Large intestine (tissue), 12 donors: ENCODE results near the gene GFAP. TPM values are rescaled to one million over a fixed set of nuclear protein-coding genes. Genes with fewer than 3 reads are reported as not detected.

ENCODE experiments used
- DNase-seq, 2 donors: peaks; one replicate each; pipeline versions ENCODE4 v3.0.0 to v3.0.0-alpha.2; 2013
- H3K27ac ChIP-seq: one replicate; pipeline ENCODE4 v1.5.1; 2013; ENCODE audit warnings: low read length
- H3K27me3 ChIP-seq: 2 replicates; pipeline ENCODE4 v1.6.1; 2013; ENCODE audit warnings: low read length; ENCODE audit not compliant: control insufficient read depth, insufficient read depth
- H3K36me3 ChIP-seq: 2 replicates; pipeline ENCODE4 v1.6.1; 2013; ENCODE audit warnings: low read length; ENCODE audit not compliant: control insufficient read depth, insufficient read depth
- H3K4me1 ChIP-seq: one replicate; pipeline ENCODE4 v1.6.1; 2013; ENCODE audit warnings: low read length; ENCODE audit not compliant: control insufficient read depth, insufficient read depth
- H3K4me3 ChIP-seq: one replicate; pipeline ENCODE4 v1.5.1; 2013; ENCODE audit warnings: low read length
- H3K9me3 ChIP-seq: one replicate; pipeline ENCODE4 v1.6.1; 2013; ENCODE audit warnings: mild to moderate bottlenecking, low read depth, low read length, moderate library complexity; ENCODE audit not compliant: control insufficient read depth
- WGBS: methylation state at CpG from one replicate; pipeline ENCODE4 v1.1.5; 2013; ENCODE audit warnings: low lambda C conversion rate; ENCODE audit not compliant: insufficient coverage; 5-methylcytosine and 5-hydroxymethylcytosine counted together
- long read RNA-seq, 11 donors: transcript quantifications; one replicate each; lab custom pipeline, GENCODE V29; 2026
- polyA plus RNA-seq: library from polyadenylated mRNA; unstranded; fragments of 120-200 nt; gene quantifications from one replicate; pipeline ENCODE4 v1.2.1, GENCODE V29; 2013

GFAP gene
- polyA plus RNA-seq, result 0.34 TPM
- long read RNA-seq, donor 1, result 0 reads
- long read RNA-seq, donor 2, result 0 reads
- long read RNA-seq, donor 3, result 0 reads
- long read RNA-seq, donor 4, result 0 reads
- long read RNA-seq, donor 5, result 0 reads
- long read RNA-seq, donor 6, result 0 reads
- long read RNA-seq, donor 7, result 0 reads
- long read RNA-seq, donor 8, result 0 reads
- long read RNA-seq, donor 9, result 0 reads
- long read RNA-seq, donor 10, result 0 reads
- long read RNA-seq, donor 11, result 0 reads

DNA sequence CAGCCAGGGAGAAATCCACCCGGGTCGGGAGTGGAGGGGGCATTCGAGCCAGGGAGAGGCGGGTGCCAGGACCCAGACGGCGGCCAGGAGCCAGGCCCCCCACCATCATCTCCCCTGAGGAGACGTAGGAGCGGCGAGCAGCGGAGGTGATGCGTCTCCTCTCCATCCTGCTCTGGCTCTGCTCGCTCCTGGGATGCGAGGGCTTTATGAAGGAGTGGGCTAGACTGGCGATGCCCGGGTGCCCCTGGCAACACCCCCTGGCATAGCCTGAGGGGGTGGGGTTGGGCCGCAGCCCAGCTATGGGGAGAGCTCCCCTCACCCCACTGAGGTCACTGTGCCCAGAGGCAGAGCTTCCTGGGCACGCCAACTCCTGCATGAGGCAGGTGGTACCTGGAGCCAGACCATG, at the start of gene GFAP:
Gene GFAP, minus strand, starts transcription at position 180 of the 406 bp plus-strand sequence. Its CDS starts 14 bp downstream, at position 166.
- no peak within 1 kb of the TSS for H3K27ac ChIP-seq
- H3K27me3 ChIP-seq, result peaks cover 20% of the 10 kb centered on the region
- no CpG with 5 or more reads among the region's 17 CpGs for WGBS
- no peaks in the 10 kb centered on the region for H3K36me3 ChIP-seq
- no peaks in the 10 kb centered on the region for H3K9me3 ChIP-seq
- no peak within 1 kb of the TSS for H3K4me3 ChIP-seq
- no peak for DNase-seq
- H3K4me1 ChIP-seq, result peaks cover 5% of the 10 kb centered on the region

DNA sequence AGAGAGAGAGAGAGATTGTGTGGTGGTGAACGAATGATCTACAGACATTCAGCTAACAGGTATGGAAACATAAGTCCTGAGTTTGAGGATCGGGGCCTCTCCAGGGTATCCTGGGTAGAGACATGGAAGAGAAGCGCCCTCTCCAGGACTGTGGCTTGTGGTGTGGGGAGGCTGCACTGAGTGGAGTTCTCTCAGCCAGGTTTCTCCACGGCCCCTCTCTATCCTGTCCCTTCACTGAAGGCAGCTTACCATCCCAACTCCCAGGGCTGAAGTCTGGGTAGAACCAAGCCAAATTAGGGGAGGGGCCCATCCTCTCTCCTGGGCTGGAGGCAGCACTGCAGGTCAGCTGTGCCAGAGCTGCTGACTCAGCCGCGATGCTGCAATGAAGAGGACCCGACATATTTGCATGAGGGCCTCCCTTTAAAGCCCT, 46.6 kb upstream of the GFAP start:
- DNase-seq, result no peak
- Histone ChIP-seq H3K27me3 (peaks cover 56% of the 10 kb centered on the region), H3K4me1 (peaks cover 13% of the 10 kb centered on the region), H3K4me3 (no peak overlapping the region), H3K27ac (no peak overlapping the region), H3K36me3 (no peaks in the 10 kb centered on the region), H3K9me3 (peaks cover 6% of the 10 kb centered on the region)
- no CpG with 5 or more reads among the region's 7 CpGs for WGBS

DNA sequence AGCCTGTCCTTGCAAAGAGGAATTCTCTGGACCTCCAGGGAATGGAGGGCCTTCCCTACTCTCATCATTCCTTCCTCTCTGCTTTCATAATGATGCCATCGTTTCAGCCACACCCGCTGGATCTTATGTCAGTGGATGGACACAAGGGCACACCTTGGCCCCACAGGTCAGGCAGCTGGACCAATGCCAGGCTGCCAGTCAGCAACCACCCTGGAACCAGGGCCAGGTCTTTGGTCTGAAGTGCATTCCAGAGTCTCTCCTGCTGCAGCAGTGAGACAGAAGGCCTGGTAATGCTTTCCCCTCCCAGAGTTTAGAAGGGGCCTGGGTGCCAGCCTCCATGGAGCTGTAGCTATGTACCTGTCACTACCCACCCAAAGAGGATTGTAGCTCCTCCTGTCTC, 45.4 kb upstream of the GFAP start:
- H3K36me3 ChIP-seq, result no peaks in the 10 kb centered on the region
- no peak overlapping the region for H3K4me3 ChIP-seq
- peaks cover 14% of the 10 kb centered on the region for H3K4me1 ChIP-seq
- DNase-seq, result no peak
- peaks cover 3% of the 10 kb centered on the region for H3K9me3 ChIP-seq
- H3K27ac ChIP-seq, result no peak overlapping the region
- H3K27me3 ChIP-seq, result peaks cover 45% of the 10 kb centered on the region
- WGBS, result no CpG with 5 or more reads among the region's 2 CpGs

DNA sequence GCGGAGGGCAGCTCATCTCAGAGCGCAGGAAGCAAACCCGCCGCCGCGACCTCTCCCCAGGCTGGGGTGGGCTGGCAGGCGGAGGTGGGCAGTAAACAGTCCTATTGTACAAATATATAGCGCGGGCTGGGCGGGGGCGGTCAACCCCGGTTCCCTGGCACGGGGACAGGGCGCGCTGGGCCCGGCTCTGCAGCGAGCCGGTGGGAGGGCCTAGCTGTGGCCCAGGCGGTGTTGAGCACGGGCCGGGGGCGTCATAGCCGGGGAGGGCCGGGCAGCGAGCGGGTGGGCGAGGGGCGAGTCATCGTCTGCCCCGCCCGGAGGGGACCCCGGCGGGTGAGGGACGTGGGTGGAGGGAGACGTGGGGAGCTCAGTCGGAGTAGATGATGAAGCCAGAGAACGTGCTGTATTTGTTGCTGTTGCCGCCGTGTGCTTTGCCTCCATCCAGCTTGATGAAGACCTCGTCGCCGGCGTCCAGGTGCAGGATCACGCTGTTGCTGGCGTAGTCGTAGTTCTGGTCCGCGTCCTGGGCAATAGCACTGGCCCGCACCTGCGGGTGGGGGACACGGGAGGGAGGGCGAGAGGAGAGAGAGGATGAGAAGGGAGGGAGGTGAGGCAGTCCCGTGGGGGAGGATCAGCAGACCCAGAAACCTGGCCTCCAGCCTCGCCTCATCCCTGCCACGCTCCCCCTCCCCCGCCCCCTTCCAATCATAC, 44.7 kb upstream of the GFAP start:
- peak in 1 of 2 donors; percentile 23 for DNase-seq
- no CpG with 5 or more reads among the region's 56 CpGs for WGBS
- Histone ChIP-seq H3K4me1 (peaks cover 14% of the 10 kb centered on the region), H3K27ac (no peak overlapping the region), H3K9me3 (peaks cover 3% of the 10 kb centered on the region), H3K4me3 (no peak overlapping the region), H3K36me3 (no peaks in the 10 kb centered on the region), H3K27me3 (peaks cover 41% of the 10 kb centered on the region)

DNA sequence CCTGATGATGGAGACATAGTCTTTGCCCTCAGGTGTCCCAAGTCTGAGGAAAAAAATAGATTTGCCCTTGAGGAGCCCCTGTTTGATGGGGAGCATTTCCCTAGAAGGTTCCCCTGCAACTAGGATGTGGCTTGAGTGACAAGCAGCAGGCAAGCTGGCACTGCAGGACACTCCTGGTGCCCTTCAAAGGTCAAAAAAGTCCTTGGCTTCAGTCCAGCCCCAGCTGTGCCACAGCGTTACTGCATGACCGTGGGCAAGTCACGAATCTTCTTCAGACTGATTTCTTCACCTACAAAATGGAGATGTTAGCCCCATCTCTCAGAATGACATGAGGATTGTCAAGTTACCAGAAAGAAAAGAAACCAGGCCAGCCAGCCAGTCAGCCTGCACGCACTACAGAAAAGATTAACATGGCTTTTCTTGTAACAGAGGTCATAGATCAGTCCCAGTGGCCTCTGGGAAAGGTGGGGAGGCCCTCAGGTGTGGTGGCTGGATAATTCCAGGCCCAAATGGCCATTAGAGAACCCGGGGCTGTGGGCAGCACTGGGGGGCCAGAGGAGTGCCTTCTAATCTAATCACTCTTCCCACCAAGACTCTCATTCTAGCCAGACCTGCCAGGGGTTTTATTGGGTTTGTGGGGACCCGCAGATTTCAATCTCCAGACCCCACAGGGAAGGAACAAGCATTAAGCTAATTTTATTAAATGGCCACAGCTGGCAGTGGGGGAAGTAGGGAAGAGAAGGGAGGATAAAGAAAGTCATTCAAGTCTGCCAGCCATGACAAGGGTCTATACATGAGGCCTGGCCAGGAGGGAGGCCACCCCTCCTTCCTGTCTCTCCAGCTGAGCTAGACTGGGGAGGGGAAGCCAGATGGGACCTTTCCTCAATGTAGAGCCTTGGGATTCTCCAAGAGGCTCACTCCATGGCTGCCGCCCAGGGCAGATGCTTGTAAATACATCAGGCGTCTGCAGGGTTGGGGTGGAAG, 42.0 kb upstream of the GFAP start:
- no peak overlapping the region for H3K27ac ChIP-seq
- DNase-seq, result peak in 1 of 2 donors; percentile 36
- H3K9me3 ChIP-seq, result peaks cover 3% of the 10 kb centered on the region
- 60% methylated on average over 2 of the region's 8 CpGs for WGBS
- peaks cover 14% of the 10 kb centered on the region for H3K4me1 ChIP-seq
- no peak overlapping the region for H3K4me3 ChIP-seq
- peaks cover 27% of the 10 kb centered on the region for H3K27me3 ChIP-seq
- H3K36me3 ChIP-seq, result no peaks in the 10 kb centered on the region

DNA sequence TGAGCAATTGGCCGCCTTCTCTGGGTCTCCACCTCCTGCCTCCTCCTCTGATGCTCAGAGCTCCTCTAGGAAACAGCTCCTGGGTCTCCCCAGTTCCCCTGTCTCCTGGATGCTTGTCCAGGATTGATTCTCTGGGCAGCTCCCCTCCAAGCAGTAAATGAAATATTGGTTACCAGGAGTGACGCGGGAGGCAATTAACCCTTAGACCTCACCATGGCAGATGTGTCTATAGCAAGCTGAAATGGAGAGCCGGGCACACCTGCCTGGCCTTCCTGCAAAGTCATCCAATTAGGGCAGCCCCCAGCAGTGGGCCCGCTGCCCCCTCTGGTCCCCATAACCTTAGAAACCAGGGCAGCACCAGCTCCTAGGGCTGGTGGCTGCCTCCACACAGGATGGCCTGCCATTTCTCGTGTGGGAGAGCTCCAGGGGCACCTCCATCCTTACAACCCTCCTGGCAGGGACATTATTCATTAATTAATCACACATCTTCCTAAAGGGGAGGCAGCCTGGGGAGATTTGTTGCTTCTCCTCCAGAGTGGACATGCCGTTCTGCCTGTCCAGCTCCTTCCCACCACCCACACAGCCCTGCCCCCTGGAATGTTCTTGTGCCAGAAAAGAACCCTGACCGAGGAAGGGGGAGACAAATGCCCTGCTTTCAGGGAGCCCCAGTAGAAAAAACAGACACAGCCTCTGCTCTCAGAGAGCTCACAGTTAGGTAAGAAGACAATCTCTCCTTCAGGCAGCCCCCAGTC, 40.5 kb upstream of the GFAP start:
- Histone ChIP-seq H3K27ac (no peak overlapping the region), H3K4me1 (peaks cover 14% of the 10 kb centered on the region), H3K36me3 (no peaks in the 10 kb centered on the region), H3K27me3 (peaks cover 20% of the 10 kb centered on the region), H3K4me3 (no peak overlapping the region), H3K9me3 (peaks cover 3% of the 10 kb centered on the region)
- no CpG with 5 or more reads among the region's 8 CpGs for WGBS
- no peak for DNase-seq

DNA sequence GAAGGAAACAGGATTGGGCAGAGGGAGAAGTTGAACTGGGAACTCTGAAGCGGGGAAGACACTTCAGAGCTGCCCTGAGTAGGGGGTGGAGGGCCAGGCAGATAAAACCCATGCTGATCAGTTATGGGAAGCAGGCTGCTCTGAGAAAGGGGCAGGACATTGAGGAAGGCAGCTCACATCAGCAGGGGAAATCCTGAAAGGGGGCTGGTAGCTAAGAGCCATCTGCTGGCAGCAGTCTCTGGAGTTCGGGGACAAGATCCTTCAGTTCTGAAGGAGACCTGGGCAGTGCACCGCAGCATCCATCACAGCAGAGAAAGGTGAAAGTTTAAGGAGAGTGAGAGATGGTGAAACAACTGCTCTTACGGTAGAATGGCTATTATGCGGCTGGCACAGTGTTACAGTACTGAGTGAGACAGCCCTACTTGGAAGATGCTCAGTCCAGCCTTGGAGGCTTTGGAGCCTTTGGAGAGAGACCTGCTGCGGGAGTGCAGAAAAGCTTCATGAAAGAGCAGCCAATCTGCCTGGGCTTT, 37.7 kb upstream of the GFAP start:
- no CpG with 5 or more reads among the region's 6 CpGs for WGBS
- Histone ChIP-seq H3K36me3 (no peaks in the 10 kb centered on the region), H3K27me3 (peaks cover 4% of the 10 kb centered on the region)

DNA sequence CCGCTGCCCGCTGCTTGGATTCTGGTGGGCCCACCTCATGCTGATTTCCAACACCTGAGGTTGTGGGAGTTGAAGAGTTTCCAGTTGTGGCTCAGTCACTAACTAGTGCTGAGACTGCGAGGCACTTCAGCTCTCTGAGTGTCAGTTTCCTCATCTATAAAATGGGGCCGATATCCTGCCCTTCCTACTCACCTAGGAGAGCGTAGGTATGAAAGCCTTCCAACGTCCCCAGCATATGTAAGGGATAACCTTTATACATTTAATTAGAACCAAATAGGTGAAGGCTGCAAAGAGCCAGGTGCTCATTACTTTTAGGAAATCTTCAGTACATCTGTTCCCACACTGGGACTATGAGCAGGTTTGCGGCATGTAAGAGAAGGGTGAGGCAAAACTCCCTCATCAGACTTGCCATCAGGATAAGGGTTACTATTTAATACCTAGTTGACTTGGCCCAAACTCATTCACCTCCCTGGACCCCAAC, 33.1 kb upstream of the GFAP start:
- Histone ChIP-seq H3K36me3 (no peaks in the 10 kb centered on the region), H3K9me3 (no peaks in the 10 kb centered on the region), H3K4me3 (peak overlapping the region; percentile 75), H3K27ac (no peak overlapping the region), H3K4me1 (peaks cover 5% of the 10 kb centered on the region), H3K27me3 (peaks cover 3% of the 10 kb centered on the region)
- DNase-seq, result peak in 1 of 2 donors; percentile 18
- WGBS, result no CpG with 5 or more reads among the region's 7 CpGs

More for the DNA sequence above, 37.7 kb upstream of the GFAP start:
- H3K9me3 ChIP-seq, result no peaks in the 10 kb centered on the region
- no peak overlapping the region for H3K27ac ChIP-seq
- no peak for DNase-seq
- H3K4me1 ChIP-seq, result peaks cover 10% of the 10 kb centered on the region
- H3K4me3 ChIP-seq, result no peak overlapping the region

DNA sequence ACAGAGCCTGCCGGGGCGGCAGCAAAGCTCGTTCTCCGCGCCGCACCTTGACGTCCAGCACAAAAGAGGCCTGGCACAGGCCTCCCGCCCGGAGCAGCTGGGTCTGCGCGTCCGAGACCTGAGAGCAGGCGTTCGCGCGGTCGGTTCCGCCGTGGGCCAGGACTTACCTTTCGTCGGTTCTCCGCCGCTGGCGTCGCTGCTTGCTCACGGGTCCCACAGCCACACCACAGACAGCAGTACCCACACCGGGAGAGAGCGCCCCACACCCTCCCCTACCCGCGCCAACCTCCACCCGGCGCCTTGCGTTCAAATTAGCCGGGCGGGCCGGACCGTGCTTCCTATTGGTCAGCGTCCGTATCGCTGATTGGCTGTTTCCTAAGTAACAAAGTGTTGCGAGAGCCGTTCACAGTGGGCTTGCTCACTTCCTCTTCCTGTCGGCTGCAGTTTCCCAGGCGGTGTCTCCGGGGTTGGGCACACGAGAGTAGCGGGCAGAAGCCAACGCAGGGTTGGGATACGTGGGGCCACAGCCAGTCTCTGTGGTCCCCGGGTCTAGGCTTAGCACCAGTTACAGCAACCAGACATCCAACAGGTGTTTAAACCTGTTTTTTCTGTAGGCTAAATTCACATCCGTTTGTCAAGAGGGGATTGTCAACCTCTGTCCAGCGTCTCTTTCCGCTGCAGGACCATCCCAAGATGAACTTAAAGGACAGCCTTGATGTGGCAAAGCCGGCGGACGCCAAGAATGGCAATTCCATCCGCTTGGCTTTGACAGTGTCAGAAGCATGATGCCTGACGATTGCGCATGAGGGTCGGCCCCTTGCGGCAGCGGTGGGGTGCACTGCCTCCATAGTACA, 32.4 kb upstream of the GFAP start, which contains the start of gene KIF18B:
Gene KIF18B, minus strand, starts transcription at position 313 of the 854 bp plus-strand sequence. CDS start 11,429 bp downstream, outside the sequence.
- H3K4me3 ChIP-seq, result peak within 1 kb of the TSS; percentile 75
- WGBS, result no CpG with 5 or more reads among the region's 62 CpGs

More for the DNA sequence above, 32.4 kb upstream of the GFAP start, which contains the start of gene KIF18B:
- H3K4me1 ChIP-seq, result peaks cover 5% of the 10 kb centered on the region
- peak; percentile 91 for DNase-seq
- H3K27me3 ChIP-seq, result no peaks in the 10 kb centered on the region
- H3K9me3 ChIP-seq, result no peaks in the 10 kb centered on the region
- no peaks in the 10 kb centered on the region for H3K36me3 ChIP-seq
- H3K27ac ChIP-seq, result peak within 1 kb of the TSS; percentile 34
